ENCODE data around the gene MARCO. TPM values are rescaled to one million over a fixed set of nuclear protein-coding genes. Genes with fewer than 3 reads are reported as not detected.

MARCO gene
- total RNA-seq, 1 experiment from 2014 or later = not detected

DNA sequence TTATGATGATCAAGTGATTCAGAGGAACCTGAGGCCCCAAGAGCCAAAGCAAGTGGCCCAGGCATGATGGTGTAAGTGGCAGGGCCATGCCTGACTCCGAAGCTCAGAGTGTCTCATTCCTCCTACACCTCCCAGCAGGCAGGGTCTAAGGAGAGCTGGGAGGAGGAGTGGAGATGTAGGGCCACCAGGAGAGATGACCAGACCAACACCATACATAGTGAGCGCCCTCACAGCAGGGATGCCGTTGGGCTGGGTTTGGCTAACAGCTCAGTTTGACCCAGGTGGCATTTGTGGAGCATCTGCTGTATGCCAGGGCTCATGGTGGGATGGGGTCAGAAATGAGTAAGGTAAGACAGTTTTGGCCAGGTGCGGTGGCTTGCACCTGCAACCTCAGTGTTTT lies 80.7 kb downstream of the MARCO start:
- no peaks in the 10 kb centered on the region for H3K4me1 Mint-ChIP-seq (ENCODE audit: low read depth, unreplicated experiment)
- H3K27me3 Mint-ChIP-seq (ENCODE audit: unreplicated experiment) = peaks cover 63% of the 10 kb centered on the region
- no peak overlapping the region for H3K4me3 Mint-ChIP-seq (ENCODE audit: low read depth, unreplicated experiment)
- TF ChIP-seq, protein P1, sequence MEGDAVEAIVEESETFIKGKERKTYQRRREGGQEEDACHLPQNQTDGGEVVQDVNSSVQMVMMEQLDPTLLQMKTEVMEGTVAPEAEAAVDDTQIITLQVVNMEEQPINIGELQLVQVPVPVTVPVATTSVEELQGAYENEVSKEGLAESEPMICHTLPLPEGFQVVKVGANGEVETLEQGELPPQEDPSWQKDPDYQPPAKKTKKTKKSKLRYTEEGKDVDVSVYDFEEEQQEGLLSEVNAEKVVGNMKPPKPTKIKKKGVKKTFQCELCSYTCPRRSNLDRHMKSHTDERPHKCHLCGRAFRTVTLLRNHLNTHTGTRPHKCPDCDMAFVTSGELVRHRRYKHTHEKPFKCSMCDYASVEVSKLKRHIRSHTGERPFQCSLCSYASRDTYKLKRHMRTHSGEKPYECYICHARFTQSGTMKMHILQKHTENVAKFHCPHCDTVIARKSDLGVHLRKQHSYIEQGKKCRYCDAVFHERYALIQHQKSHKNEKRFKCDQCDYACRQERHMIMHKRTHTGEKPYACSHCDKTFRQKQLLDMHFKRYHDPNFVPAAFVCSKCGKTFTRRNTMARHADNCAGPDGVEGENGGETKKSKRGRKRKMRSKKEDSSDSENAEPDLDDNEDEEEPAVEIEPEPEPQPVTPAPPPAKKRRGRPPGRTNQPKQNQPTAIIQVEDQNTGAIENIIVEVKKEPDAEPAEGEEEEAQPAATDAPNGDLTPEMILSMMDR (IDR thresholded peaks at IDR 0.05; ENCODE audit: unreplicated experiment) = no peak
- CTCF ChIA-PET = no interaction called here
- H3K27ac Mint-ChIP-seq (ENCODE audit: unreplicated experiment) = no peak overlapping the region
- BruUV-seq (replicated peaks) = no TSS peak
- DNase-seq = no peak
- no peaks in the 10 kb centered on the region for H3K36me3 Mint-ChIP-seq (ENCODE audit: insufficient read depth, unreplicated experiment)
- intact Hi-C loops (cut with micrococcal nuclease; ENCODE audit: unreplicated experiment) = no loop called here
- no peaks in the 10 kb centered on the region for H3K9me3 Mint-ChIP-seq (ENCODE audit: low read depth, unreplicated experiment)

DNA sequence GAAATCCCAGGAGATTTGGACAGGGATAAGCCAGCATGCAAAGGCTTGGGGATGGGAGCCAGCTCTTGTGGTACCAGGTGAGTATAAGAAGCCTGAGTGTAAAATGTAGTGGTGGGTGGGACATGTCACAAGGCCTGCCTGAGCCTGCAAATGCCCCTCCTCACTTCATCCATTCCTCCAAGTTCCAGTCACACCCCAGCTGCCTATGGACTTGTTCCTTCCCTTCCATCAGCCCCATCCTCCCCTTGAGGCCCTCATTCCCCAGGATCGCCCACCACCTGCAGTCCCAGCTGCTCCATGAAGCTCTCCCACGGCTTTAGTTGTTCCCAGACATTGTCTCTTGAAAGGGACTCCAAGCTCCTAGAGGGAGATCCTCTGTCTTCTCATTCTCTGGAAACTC lies 81.5 kb downstream of the MARCO start:
- Mint-ChIP-seq H3K27ac (ENCODE audit: unreplicated experiment) (no peak overlapping the region), H3K4me3 (ENCODE audit: low read depth, unreplicated experiment) (no peak overlapping the region), H3K9me3 (ENCODE audit: low read depth, unreplicated experiment) (peaks cover 4% of the 10 kb centered on the region), H3K36me3 (ENCODE audit: insufficient read depth, unreplicated experiment) (no peaks in the 10 kb centered on the region), H3K27me3 (ENCODE audit: unreplicated experiment) (peaks cover 64% of the 10 kb centered on the region), H3K4me1 (ENCODE audit: low read depth, unreplicated experiment) (peaks cover under 1% of the 10 kb centered on the region)
- TF ChIP-seq, protein P1 (IDR thresholded peaks at IDR 0.05; ENCODE audit: unreplicated experiment) = no peak
- DNase-seq = no peak
- CTCF ChIA-PET = no interaction called here
- intact Hi-C loops (cut with micrococcal nuclease; ENCODE audit: unreplicated experiment) = no loop called here
- BruUV-seq (replicated peaks) = no TSS peak

DNA sequence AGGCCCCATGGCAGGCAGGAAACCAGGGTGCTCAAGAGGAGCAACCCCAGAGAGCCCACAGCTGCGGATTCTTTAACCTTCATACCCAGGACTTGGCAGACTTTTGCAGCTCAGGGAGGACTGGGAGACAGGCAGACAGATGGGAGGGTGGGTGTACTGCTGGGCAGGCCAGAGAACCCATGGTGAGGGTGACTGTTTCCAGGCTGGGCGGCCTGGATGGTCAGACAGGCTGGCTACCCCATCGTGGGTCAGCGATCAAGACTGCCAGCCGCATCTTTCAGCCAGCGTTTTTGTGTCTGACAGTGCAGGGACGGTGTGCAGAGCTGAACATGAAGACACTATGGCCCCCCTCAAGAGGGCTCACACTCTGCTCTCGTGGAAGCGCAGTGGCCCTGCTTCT lies 82.2 kb downstream of the MARCO start:
- no peak for DNase-seq
- Mint-ChIP-seq H3K4me1 (ENCODE audit: low read depth, unreplicated experiment) (peaks cover 7% of the 10 kb centered on the region), H3K4me3 (ENCODE audit: low read depth, unreplicated experiment) (no peak overlapping the region), H3K36me3 (ENCODE audit: insufficient read depth, unreplicated experiment) (no peaks in the 10 kb centered on the region), H3K27me3 (ENCODE audit: unreplicated experiment) (peaks cover 70% of the 10 kb centered on the region), H3K9me3 (ENCODE audit: low read depth, unreplicated experiment) (peaks cover 4% of the 10 kb centered on the region), H3K27ac (ENCODE audit: unreplicated experiment) (no peak overlapping the region)
- intact Hi-C loops (cut with micrococcal nuclease; ENCODE audit: unreplicated experiment) = no loop called here
- CTCF ChIA-PET = no interaction called here
- BruUV-seq (replicated peaks) = no TSS peak
- TF ChIP-seq, protein P1 (IDR thresholded peaks at IDR 0.05; ENCODE audit: unreplicated experiment) = no peak

DNA sequence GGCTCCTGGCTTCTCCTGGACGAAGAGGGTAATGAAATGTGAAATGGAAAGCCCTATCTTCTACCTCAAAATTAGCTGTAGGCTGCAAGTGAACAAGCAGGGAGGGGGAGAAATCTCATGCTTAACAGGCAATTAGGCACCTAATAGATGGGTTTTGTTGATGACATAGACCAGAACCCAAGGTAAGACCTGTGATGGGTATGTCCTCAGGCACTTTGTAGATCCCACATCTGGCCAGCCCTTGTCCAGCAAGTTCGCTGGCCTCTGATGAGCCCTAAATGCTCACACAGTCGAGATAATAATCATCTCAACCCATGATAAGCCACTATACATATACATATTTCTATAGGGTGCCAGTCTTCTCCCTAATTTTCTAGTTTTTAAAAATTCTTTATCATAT lies 82.6 kb downstream of the MARCO start:
- CTCF ChIA-PET = no interaction called here

More for the DNA sequence above, 82.6 kb downstream of the MARCO start:
- H3K4me3 Mint-ChIP-seq (ENCODE audit: low read depth, unreplicated experiment) = no peak overlapping the region
- H3K9me3 Mint-ChIP-seq (ENCODE audit: low read depth, unreplicated experiment) = peaks cover 4% of the 10 kb centered on the region
- TF ChIP-seq, protein P1 (IDR thresholded peaks at IDR 0.05; ENCODE audit: unreplicated experiment) = no peak
- no peak for DNase-seq
- peaks cover 74% of the 10 kb centered on the region for H3K27me3 Mint-ChIP-seq (ENCODE audit: unreplicated experiment)
- H3K36me3 Mint-ChIP-seq (ENCODE audit: insufficient read depth, unreplicated experiment) = no peaks in the 10 kb centered on the region
- no TSS peak for BruUV-seq (replicated peaks)
- intact Hi-C loops (cut with micrococcal nuclease; ENCODE audit: unreplicated experiment) = no loop called here
- H3K27ac Mint-ChIP-seq (ENCODE audit: unreplicated experiment) = no peak overlapping the region
- peaks cover 7% of the 10 kb centered on the region for H3K4me1 Mint-ChIP-seq (ENCODE audit: low read depth, unreplicated experiment)

Data from Calu3 (cell line).